Astrocyte of the cerebellum (primary cell): Measurements from ENCODE around the gene ST8SIA3.

Experiments used
- DNase-seq: peaks from one replicate; pipeline ENCODE4 v3.0.0-alpha.2; 2011; ENCODE audit warnings: low read depth
- H3K4me3 ChIP-seq: 2 replicates; pipeline ENCODE4 v1.5.1; 2011; ENCODE audit warnings: mild to moderate bottlenecking, low read depth, low read length, moderate library complexity
- CTCF ChIP-seq: IDR thresholded peaks from 2 replicates; pipeline ENCODE4 v1.5.1; 2012; ENCODE audit warnings: low read length, low read depth, moderate library complexity, mild to moderate bottlenecking; ENCODE audit errors: missing control alignments
- in situ Hi-C: cut with HindIII; loops from 2 replicates; pipeline ENCODE4 v1.10.0; 2017; ENCODE audit warnings: low sequenced_read_pairs

ST8SIA3 gene

GRCh38 chr18:57328665-57329064 lies 23.7 kb upstream of the ST8SIA3 start:
- in situ Hi-C loops, result no loop called here
- TF ChIP-seq CTCF, result no peak
- no peak overlapping the region for H3K4me3 ChIP-seq

GRCh38 chr18:57329856-57330255 lies 22.5 kb upstream of the ST8SIA3 start:
- no peak for DNase-seq
- in situ Hi-C loops, result no loop called here
- no peak for TF ChIP-seq CTCF
- H3K4me3 ChIP-seq, result no peak overlapping the region

More at GRCh38 chr18:57328665-57329064, 23.7 kb upstream of the ST8SIA3 start:
- no peak for DNase-seq

- H3K4me3 ChIP-seq, result no peak overlapping the region
- in situ Hi-C loops, result no loop called here
- TF ChIP-seq CTCF, result no peak
- no peak for DNase-seq
These were observed 20.6 kb upstream of the ST8SIA3 start for GRCh38 chr18:57331718-57332117.

GRCh38 chr18:57333940-57334339 lies 18.4 kb upstream of the ST8SIA3 start:
- no peak overlapping the region for H3K4me3 ChIP-seq
- TF ChIP-seq CTCF, result no peak
- DNase-seq, result no peak
- in situ Hi-C loops, result no loop called here

GRCh38 chr18:57334383-57334782 lies 18.0 kb upstream of the ST8SIA3 start:
- no peak overlapping the region for H3K4me3 ChIP-seq
- no peak for DNase-seq
- TF ChIP-seq CTCF, result no peak
- in situ Hi-C loops, result no loop called here

GRCh38 chr18:57336343-57336742 lies 16.0 kb upstream of the ST8SIA3 start:
- H3K4me3 ChIP-seq, result no peak overlapping the region
- no peak for TF ChIP-seq CTCF
- in situ Hi-C loops, result no loop called here
- DNase-seq, result no peak

GRCh38 chr18:57337890-57338289 lies 14.5 kb upstream of the ST8SIA3 start:
- in situ Hi-C loops, result no loop called here
- no peak overlapping the region for H3K4me3 ChIP-seq
- no peak for TF ChIP-seq CTCF
- no peak for DNase-seq
